HG03139 (cell line): ENCODE measurements around the gene PSENEN.
"Not testable (repeated sequence)": the region's sequence is repeated elsewhere in the genome, so short reads cannot be mapped to it uniquely, and the experiment has no call there.

Experiments
- ATAC-seq: cut with Tn5 transposase; IDR thresholded peaks from one replicate; pipeline ENCODE4 v1.9.1; 2021; ENCODE audit not compliant: unreplicated experiment

The PSENEN gene

GRCh38 chr19:35768082-35768421 lies 22.6 kb downstream of the PSENEN start:
- ATAC-seq, result no peak

GRCh38 chr19:35772362-35772761 lies 26.9 kb downstream of the PSENEN start:
- ATAC-seq, result not testable (repeated sequence)

DNA sequence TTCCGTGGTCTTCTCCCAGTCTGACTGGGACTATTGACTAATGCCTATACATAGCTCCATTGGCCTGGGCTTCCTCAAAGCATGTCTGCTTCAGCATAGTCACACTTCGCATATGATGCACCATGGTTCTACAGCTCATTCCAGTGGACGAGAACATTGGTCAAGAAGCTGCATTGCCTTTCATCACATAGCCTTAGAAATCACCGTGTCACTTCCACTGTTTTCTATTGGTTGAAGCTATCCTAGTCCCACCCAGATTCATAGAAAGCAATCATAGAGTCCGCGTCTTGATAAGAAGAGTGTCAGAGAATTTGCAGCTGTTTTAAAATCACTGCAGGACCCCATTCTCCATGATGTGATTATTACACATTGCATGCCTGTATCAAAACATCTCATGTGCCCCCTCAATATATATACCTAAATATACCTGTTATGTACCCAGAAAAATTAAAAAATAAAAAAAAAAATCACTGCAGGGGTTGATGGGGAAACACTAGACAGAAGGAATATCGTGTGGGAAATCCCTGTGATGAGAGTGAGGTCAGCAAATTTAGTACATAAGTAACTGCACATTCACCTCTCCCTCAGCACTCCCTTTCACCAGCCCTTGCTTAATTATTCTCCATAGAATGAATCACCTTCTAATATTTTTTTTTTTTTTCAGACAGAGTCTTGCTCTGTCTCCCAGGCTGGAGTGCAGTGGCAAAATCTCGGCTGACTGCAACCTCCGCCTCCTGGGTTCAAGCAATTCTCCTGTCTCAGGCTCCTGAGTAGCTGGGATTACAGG lies 27.8 kb downstream of the PSENEN start:
- ATAC-seq, result no peak

DNA sequence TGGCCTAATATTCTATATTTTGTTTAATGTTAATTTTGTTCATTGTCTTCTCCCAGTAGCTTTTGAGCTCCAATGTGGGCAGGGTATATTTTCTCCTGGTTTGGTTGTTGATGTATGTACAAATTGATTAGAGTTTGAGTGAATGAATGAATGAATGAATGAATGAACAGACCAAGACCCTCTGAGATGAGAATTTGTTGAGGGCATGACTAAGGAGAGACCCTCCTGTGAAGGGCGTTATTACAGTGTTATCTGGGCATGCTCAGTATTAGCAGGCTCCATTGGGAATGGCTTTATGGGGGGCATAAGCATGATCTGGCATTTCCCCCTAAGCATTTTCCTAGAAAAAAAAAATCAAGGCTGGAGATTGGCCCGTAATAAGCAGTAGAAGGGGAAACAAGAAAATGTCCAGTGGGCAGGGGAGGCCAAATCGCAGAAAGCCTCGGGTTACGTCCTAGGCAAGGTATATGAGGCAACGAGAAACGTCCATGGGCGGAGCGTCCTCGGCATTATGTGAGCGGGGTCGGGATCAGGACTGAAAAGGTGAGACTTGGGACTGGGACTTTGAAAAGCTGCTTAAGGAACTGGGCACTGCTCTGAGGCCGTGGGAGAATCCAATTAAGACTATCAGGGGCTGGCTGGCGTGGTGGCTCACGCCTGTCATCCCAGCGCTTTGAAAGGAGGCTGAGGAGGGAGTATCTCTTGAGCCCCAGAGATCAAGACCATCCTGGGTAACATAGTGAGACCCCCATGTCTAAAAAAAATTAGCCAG lies 29.0 kb downstream of the PSENEN start:
- no peak for ATAC-seq

GRCh38 chr19:35775046-35775297 lies 29.5 kb downstream of the PSENEN start:
- ATAC-seq, result no peak

- ATAC-seq, result peak; percentile 90
Observed at GRCh38 chr19:35775298-35776101, 30.0 kb downstream of the PSENEN start, which contains the start of gene ARHGAP33. Gene ARHGAP33 (plus strand): TSS chr19:35775564. CDS start chr19:35775659, 95 bp downstream.

DNA sequence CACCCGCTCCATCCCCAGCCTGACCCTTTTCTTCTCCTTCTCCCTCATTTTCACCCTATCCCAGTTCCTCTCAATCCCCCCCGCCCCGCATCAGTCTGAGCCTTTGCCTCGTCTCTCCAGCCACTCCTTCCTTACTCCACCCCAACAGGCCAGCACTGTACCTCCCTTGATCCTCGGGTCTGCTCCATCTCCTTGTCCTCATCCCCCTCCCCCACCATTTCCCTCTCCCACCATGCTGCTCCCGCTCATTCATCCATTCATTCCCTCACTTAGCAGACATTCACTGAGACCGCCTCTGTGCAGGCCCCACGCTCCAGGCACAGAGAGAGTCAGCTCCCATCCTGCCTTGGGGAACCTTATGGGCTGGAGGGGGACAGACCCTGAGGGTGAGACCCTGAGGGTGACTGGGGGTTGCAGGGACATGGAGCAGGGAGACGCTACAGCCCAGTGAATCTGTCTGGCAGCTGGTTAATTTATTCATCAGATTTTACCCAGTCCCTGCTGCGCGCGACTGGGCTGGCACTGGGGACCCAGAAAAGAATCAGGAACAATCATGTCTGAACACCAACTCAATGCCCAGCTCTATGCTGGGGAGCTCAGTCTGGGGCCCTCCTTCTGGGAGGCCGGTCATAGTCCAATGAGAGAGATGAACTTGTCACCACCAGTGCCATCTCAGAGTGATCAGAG lies 30.8 kb downstream of the PSENEN start:
- no peak for ATAC-seq

GRCh38 chr19:35777086-35777841 lies 31.8 kb downstream of the PSENEN start:
- ATAC-seq, result no peak

GRCh38 chr19:35777961-35778360 lies 32.5 kb downstream of the PSENEN start:
- ATAC-seq, result no peak

DNA sequence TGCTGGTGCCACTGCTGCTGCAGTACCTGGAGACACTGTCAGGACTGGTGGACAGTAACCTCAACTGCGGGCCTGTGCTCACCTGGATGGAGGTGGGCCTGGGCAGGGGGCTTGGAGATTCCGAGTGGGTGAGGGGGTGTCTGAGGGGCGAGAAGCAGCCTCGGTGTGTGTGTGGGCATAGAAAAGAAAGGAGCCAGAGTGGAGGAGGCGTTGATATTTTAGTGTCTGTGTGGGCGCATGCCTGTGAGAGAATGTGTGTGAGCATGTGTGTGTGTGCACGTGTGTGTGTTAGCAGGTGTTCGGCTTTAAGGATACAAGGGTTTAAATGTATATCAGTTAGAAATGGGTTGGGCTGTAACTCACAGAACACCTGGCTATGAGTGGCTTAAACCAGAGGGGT lies 33.6 kb downstream of the PSENEN start:
- ATAC-seq, result no peak

DNA sequence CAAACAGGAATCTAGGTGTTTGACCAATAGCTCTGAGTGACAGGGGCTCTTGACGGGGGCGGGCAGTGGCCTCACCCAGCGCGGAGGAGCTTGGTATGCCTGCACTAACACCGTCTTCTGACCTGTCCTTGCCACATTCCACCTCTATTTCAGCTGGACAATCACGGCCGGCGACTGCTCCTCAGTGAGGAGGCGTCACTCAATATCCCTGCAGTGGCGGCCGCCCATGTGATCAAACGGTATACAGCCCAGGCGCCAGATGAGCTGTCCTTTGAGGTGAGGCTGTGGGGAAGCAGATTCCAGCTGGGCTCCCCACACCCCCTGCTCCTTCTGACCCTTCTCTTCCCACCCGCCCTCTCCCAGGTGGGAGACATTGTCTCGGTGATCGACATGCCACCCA lies 34.6 kb downstream of the PSENEN start:
- no peak for ATAC-seq

DNA sequence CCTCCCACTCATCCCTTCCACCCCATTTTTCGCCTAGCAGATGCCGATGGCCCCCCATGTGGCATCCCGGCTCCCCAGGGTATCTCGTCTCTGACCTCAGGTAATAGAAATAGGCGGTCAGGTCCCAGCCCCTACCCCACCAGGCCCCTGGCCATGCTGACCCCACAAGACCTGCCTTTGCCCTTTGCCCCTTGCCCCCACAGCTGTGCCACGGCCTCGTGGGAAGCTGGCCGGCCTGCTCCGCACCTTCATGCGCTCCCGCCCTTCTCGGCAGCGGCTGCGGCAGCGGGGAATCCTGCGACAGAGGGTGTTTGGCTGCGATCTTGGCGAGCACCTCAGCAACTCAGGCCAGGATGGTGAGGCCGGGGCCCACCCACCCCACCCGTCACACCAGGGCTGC lies 35.3 kb downstream of the PSENEN start:
- ATAC-seq, result no peak

DNA sequence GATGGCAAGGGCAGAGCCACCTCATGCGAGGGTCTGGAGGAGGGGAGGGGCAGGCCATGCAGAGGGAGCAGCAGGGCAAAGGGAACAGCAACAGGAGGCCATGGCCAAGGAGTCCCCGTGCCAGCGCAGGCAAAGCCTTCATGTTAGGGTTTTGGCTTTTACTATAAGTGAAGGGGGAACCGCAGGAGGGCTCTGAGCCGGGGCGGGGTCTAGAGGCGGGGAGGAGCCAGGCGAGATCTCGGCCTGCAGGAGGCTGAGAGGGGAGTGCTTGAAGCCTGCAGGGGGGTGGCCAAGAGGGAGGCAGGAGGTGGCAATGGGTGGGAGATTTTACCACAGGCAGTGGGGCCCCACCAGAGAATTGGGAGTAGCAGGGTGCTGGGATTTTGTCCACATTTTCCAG lies 36.2 kb downstream of the PSENEN start:
- ATAC-seq, result no peak

GRCh38 chr19:35782589-35782988 lies 37.1 kb downstream of the PSENEN start:
- no peak for ATAC-seq

DNA sequence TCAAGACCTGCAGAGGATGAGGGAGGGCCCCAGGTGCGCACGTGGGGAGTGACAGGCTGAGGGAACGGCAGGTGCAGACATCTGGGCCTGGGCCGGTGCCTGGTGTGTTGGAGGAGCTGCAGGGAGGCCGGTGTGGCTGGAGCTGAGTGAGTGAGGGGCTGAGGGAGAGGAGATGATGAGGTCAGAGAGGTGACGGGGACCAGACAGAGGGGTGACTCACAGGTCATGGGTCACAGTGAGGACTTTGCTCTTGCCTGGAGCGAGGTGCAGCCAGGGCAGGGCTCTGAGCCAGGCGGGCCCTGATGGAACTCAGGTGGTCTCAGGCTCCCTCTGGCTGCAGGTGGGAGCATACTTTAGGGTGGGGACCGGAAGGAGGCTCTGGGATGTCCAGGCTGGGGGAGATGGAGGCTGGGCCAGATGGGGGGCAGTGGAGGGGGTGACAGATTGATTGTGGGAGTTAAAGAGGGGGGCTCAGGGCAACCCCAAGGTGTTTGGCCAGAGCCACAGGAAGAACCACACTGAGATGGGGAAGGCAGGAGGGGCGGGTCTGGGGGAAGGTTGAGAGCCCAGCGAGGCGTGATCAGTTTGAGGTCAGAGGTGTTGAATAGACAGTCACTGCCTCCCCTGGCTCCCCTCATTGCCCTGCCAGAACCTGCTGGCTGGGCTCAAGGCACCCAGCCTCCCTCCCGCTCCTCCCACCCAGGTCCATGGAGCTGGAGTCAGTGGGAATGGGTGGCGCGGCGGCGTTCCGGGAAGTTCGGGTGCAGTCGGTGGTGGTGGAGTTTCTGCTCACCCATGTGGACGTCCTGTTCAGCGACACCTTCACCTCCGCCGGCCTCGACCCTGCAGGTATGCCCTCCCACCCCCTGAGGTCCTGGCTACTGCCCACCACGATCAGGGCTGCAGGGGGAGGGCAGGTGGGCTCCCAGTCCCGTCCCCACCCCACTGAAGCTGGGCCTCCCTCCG lies 38.3 kb downstream of the PSENEN start:
- ATAC-seq, result no peak

GRCh38 chr19:35784503-35785338 lies 39.3 kb downstream of the PSENEN start:
- ATAC-seq, result no peak

GRCh38 chr19:35785339-35785627 lies 39.8 kb downstream of the PSENEN start:
- ATAC-seq, result no peak

DNA sequence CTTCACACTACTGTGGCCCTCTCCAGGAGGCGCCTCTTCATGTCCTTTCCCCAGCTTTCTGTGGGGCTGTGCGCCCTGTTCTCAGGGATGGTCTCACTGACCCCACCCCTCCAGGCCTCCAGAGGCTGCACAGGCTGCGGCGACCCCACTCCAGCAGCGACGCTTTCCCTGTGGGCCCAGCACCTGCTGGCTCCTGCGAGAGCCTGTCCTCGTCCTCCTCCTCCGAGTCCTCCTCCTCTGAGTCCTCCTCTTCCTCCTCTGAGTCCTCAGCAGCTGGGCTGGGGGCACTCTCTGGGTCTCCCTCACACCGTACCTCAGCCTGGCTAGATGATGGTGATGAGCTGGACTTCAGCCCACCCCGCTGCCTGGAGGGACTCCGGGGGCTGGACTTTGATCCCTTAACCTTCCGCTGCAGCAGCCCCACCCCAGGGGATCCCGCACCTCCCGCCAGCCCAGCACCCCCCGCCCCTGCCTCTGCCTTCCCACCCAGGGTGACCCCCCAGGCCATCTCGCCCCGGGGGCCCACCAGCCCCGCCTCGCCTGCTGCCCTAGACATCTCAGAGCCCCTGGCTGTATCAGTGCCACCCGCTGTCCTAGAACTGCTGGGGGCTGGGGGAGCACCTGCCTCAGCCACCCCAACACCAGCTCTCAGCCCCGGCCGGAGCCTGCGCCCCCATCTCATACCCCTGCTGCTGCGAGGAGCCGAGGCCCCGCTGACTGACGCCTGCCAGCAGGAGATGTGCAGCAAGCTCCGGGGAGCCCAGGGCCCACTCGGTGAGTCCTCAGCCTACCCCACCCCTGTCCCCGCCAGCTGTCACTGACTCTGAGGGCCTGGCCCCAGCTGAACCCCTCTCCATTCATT lies 41.1 kb downstream of the PSENEN start:
- no peak for ATAC-seq
